DOHH2 (cell line): Measurements from ENCODE around the gene MAPK12.

Experiments
- EZH2phosphoT487 ChIP-seq: fragments of 200-600 bp; sonication (generic); IDR thresholded peaks from 2 replicates; pipeline ENCODE4 v1.6.1; 2017; ENCODE audit warnings: borderline replicate concordance, mild to moderate bottlenecking, antibody characterized with exemption, low read length, moderate library complexity, mixed read lengths
- TF ChIP-seq, protein P1 (sequence below): fragments of 200-600 bp; sonication (generic); IDR thresholded peaks from one replicate; pipeline ENCODE4 v1.5.1; 2014; ENCODE audit warnings: antibody characterized with exemption, mild to moderate bottlenecking, low read depth, low read length; ENCODE audit not compliant: poor library complexity, severe bottlenecking

DNA sequence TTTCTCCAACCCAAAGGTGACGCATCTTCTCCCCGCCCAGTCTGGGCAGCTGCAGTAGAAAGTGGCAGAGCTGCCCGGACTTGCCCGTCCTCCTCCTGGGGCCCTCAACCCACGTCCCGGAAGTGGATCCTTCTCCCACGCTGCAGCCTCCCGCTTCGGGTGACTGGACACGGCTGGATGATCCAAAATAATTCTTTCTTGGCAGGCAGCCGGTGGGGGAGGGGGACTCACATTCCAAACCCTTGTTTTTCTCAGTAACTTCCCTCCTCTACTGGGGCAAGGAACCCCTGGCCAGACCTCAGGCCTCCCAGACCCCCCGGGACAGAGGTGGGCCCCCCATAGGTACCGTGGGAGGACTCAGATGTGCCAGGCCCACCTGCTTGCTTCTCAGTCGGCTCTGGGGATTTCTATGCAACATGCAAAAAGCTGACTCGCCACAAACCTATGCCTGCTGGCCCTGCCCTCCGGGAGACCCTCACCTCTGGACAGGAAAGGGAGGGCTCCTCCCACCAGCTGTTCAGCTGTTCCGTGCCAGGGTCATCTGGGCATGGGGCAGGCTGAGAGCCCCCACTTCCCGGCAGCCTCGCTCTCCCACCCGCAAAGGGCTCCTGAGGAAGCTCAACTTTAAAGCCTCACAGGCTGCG lies 44.6 kb upstream of the MAPK12 start:
- TF ChIP-seq, protein P1, sequence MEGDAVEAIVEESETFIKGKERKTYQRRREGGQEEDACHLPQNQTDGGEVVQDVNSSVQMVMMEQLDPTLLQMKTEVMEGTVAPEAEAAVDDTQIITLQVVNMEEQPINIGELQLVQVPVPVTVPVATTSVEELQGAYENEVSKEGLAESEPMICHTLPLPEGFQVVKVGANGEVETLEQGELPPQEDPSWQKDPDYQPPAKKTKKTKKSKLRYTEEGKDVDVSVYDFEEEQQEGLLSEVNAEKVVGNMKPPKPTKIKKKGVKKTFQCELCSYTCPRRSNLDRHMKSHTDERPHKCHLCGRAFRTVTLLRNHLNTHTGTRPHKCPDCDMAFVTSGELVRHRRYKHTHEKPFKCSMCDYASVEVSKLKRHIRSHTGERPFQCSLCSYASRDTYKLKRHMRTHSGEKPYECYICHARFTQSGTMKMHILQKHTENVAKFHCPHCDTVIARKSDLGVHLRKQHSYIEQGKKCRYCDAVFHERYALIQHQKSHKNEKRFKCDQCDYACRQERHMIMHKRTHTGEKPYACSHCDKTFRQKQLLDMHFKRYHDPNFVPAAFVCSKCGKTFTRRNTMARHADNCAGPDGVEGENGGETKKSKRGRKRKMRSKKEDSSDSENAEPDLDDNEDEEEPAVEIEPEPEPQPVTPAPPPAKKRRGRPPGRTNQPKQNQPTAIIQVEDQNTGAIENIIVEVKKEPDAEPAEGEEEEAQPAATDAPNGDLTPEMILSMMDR, result no peak
- TF ChIP-seq EZH2phosphoT487, result no peak
